Left lung (tissue), 10 donors: Measurements from ENCODE around the gene RXYLT1. TPM values are rescaled to one million over a fixed set of nuclear protein-coding genes. Genes with fewer than 3 reads are reported as not detected.

Source experiments
- ATAC-seq: fragments of 200-7000 bp; cut with Tn5 transposase; one replicate; pipeline ENCODE4 v1.9.1; 2020; ENCODE audit warnings: moderate library complexity
- DNase-seq, 4 donors: peaks; one replicate each; pipeline ENCODE4 v3.0.0-alpha.2; 2013 to 2020
- H3K27ac ChIP-seq, 2 donors: fragments of 200-600 bp; sonication (generic) in 1 of 2; one replicate each; pipeline versions ENCODE4 v1.5.0 to v1.8.0; 2020 to 2021
- H3K27me3 ChIP-seq, 2 donors: fragments of 200-600 bp; sonication (generic) in 1 of 2; one replicate each; pipeline versions ENCODE4 v1.5.0 to v1.8.0; 2020 to 2021
- H3K36me3 ChIP-seq, 2 donors: fragments of 200-600 bp; sonication (generic) in 1 of 2; one replicate each; pipeline versions ENCODE4 v1.5.0 to v1.8.0; 2020 to 2021
- H3K4me1 ChIP-seq, 2 donors: fragments of 200-600 bp; one replicate each; pipeline ENCODE4 v1.8.0; 2021
- H3K4me3 ChIP-seq, 2 donors: fragments of 200-600 bp; sonication (generic) in 1 of 2; one replicate each; pipeline versions ENCODE4 v1.5.0 to v1.8.0; 2020 to 2021; ENCODE audit warnings: mild to moderate bottlenecking in 1 of 2
- H3K9me3 ChIP-seq, 2 donors: fragments of 200-600 bp; sonication (generic) in 1 of 2; one replicate each; pipeline versions ENCODE4 v1.5.0 to v1.8.0; 2020 to 2021
- intact Hi-C, 2 donors: fragments of 100-400 bp; cut with DNase I; formaldehyde crosslinking; loops; one replicate each; pipeline versions ENCODE4 v1.11.2 to v1.14.2; 2022
- polyA plus RNA-seq, 6 donors: library from polyadenylated mRNA; unstranded; fragments of 120-200 nt; gene quantifications; one replicate each; pipeline ENCODE4 v1.2.1, GENCODE V29; 2013; ENCODE audit not compliant: insufficient read length in 6 of 6
- total RNA-seq, 2 donors: library from RNA; stranded (reverse); fragmentation: NEBNext Ultra II Directional; extraction: Animal tissue kit (Norgen Biotek cat#: 25700); gene quantifications; one replicate each; pipeline ENCODE4 v1.2.1, GENCODE V29; 2021
- TF ChIP-seq, protein P1 (sequence below), 2 donors: fragments of 200-600 bp; sonication (generic) in 1 of 2; IDR thresholded peaks; one replicate each; pipeline versions ENCODE4 v1.5.0 to v1.8.0; 2021; ENCODE audit warnings: antibody characterized with exemption in 2 of 2
- donor health status: DM: no; HTN: yes; CAD: no.
- donor health status: DM: no; HTN: no; CAD: no.

RXYLT1 gene
- total and polyA plus RNA-seq, 8 donors = 12.4 to 28.2 (median 24.1) TPM

GRCh38 chr12:63766498-63766897 lies 13.2 kb upstream of the RXYLT1 start:
- no peak overlapping the region for H3K4me3 ChIP-seq
- no peaks in the 10 kb centered on the region for H3K4me1 ChIP-seq
- H3K36me3 ChIP-seq = no peaks in the 10 kb centered on the region
- H3K9me3 ChIP-seq = peaks cover 0 to 10% of the 10 kb centered on the region in 2 donors
- H3K27ac ChIP-seq = no peak overlapping the region
- ATAC-seq (no peak), DNase-seq (no peak)
- TF ChIP-seq, protein P1, sequence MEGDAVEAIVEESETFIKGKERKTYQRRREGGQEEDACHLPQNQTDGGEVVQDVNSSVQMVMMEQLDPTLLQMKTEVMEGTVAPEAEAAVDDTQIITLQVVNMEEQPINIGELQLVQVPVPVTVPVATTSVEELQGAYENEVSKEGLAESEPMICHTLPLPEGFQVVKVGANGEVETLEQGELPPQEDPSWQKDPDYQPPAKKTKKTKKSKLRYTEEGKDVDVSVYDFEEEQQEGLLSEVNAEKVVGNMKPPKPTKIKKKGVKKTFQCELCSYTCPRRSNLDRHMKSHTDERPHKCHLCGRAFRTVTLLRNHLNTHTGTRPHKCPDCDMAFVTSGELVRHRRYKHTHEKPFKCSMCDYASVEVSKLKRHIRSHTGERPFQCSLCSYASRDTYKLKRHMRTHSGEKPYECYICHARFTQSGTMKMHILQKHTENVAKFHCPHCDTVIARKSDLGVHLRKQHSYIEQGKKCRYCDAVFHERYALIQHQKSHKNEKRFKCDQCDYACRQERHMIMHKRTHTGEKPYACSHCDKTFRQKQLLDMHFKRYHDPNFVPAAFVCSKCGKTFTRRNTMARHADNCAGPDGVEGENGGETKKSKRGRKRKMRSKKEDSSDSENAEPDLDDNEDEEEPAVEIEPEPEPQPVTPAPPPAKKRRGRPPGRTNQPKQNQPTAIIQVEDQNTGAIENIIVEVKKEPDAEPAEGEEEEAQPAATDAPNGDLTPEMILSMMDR (IDR thresholded peaks at IDR 0.05) = no peak
- H3K27me3 ChIP-seq = no peaks in the 10 kb centered on the region
- intact Hi-C loops = no loop called here

- TF ChIP-seq, protein P1 (IDR thresholded peaks at IDR 0.05) = no peak
- no peaks in the 10 kb centered on the region for H3K36me3 ChIP-seq
- intact Hi-C loops = no loop called here
- no peak overlapping the region for H3K4me3 ChIP-seq
- H3K9me3 ChIP-seq = peaks cover 0 to 10% of the 10 kb centered on the region in 2 donors
- no peaks in the 10 kb centered on the region for H3K4me1 ChIP-seq
- no peak overlapping the region for H3K27ac ChIP-seq
- DNase-seq = no peak
- H3K27me3 ChIP-seq = no peaks in the 10 kb centered on the region
- no peak for ATAC-seq
Measured at GRCh38 chr12:63770375-63770774, 9.3 kb upstream of the RXYLT1 start.

GRCh38 chr12:63777340-63777739 lies 2.4 kb upstream of the RXYLT1 start:
- DNase-seq = no peak

DNA sequence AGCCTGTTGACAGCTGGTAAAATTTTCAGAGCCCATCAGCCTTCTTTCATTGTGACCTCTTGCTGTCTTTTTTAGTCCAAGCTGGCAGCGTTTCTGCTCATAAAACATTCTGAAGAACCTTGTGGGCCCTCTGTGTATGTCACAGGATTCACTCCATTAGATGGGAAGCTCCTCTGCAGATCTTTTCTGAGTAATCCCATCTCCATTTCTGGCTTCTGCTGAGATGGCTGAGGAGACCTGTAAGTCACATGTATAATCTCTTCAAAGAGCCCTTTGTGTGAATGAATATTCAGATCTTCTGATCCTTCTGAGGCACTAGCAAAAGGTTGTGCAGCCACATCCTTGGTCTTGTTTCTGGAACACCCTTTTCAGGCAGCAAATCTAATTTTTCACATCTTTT lies 2.8 kb downstream of the RXYLT1 start:
- TF ChIP-seq, protein P1 (IDR thresholded peaks at IDR 0.05) = no peak
- DNase-seq (no peak), ATAC-seq (no peak)
- no peaks in the 10 kb centered on the region for H3K27me3 ChIP-seq
- intact Hi-C loops = no loop called here
- no peak overlapping the region for H3K4me3 ChIP-seq
- H3K27ac ChIP-seq = no peak overlapping the region
- H3K36me3 ChIP-seq = peaks cover 0 to 38% of the 10 kb centered on the region in 2 donors
- peaks cover 7 to 22% of the 10 kb centered on the region in 2 donors for H3K4me1 ChIP-seq
- H3K9me3 ChIP-seq = no peaks in the 10 kb centered on the region

More at GRCh38 chr12:63777340-63777739, 2.4 kb upstream of the RXYLT1 start:
- intact Hi-C loops = no loop called here
- Histone ChIP-seq H3K9me3 (no peaks in the 10 kb centered on the region), H3K27me3 (no peaks in the 10 kb centered on the region), H3K4me1 (peaks cover 7 to 22% of the 10 kb centered on the region in 2 donors), H3K27ac (no peak overlapping the region), H3K36me3 (no peaks in the 10 kb centered on the region), H3K4me3 (no peak overlapping the region)
- TF ChIP-seq, protein P1 (IDR thresholded peaks at IDR 0.05) = no peak
- ATAC-seq = no peak

GRCh38 chr12:63787306-63787705 lies 7.6 kb downstream of the RXYLT1 start:
- ATAC-seq (no peak), DNase-seq (no peak)
- TF ChIP-seq, protein P1 (IDR thresholded peaks at IDR 0.05) = no peak
- Histone ChIP-seq H3K9me3 (no peaks in the 10 kb centered on the region), H3K4me3 (no peak overlapping the region), H3K27ac (no peak overlapping the region), H3K27me3 (no peaks in the 10 kb centered on the region), H3K36me3 (peaks cover 0 to 69% of the 10 kb centered on the region in 2 donors), H3K4me1 (no peaks in the 10 kb centered on the region)
- intact Hi-C loops = no loop called here
